Hepatocyte (in vitro differentiated cells): ENCODE results near the gene GGCT. TPM values are rescaled to one million over a fixed set of nuclear protein-coding genes. Genes with fewer than 3 reads are reported as not detected.
A peak's percentile ranks its signal among the peaks of the same experiment; 100 is the strongest.

Experiments used
- DNase-seq: peaks from one replicate; pipeline ENCODE4 v3.0.0-alpha.2; 2016; ENCODE audit warnings: low spot score
- H2AFZ ChIP-seq: fragments of 200-600 bp; sonication (generic); 2 replicates; pipeline ENCODE4 v1.6.0; 2016; ENCODE audit warnings: antibody characterized with exemption, mild to moderate bottlenecking
- H3K27ac ChIP-seq: fragments of 200-600 bp; sonication (generic); 2 replicates; pipeline ENCODE4 v1.5.1; 2016; ENCODE audit warnings: mild to moderate bottlenecking
- H3K27me3 ChIP-seq: fragments of 200-600 bp; sonication (generic); 2 replicates; pipeline ENCODE4 v1.6.1; 2016
- H3K36me3 ChIP-seq: fragments of 200-600 bp; sonication (generic); replicated peaks from 2 replicates; pipeline ENCODE4 v1.5.1; 2016; ENCODE audit warnings: low read depth; ENCODE audit not compliant: insufficient read depth
- H3K4me1 ChIP-seq: fragments of 200-600 bp; sonication (generic); 2 replicates; pipeline ENCODE4 v1.5.1; 2016; ENCODE audit warnings: mild to moderate bottlenecking, moderate library complexity; ENCODE audit not compliant: insufficient read depth
- H3K4me2 ChIP-seq: fragments of 200-600 bp; sonication (generic); 2 replicates; pipeline ENCODE4 v1.6.0; 2016
- H3K4me3 ChIP-seq: fragments of 200-600 bp; sonication (generic); 2 replicates; pipeline ENCODE4 v1.5.1; 2016; ENCODE audit warnings: mild to moderate bottlenecking
- H3K79me2 ChIP-seq: fragments of 200-600 bp; sonication (generic); 2 replicates; pipeline ENCODE4 v1.6.0; 2017; ENCODE audit warnings: mild to moderate bottlenecking
- H3K9me2 ChIP-seq: fragments of 200-600 bp; sonication (generic); replicated peaks from 2 replicates; pipeline ENCODE4 v1.6.0; 2017; ENCODE audit warnings: mild to moderate bottlenecking; ENCODE audit not compliant: insufficient read depth
- H3K9me3 ChIP-seq: fragments of 200-600 bp; sonication (generic); 2 replicates; pipeline ENCODE4 v1.5.1; 2016; ENCODE audit warnings: low read depth, mild to moderate bottlenecking
- H4K20me1 ChIP-seq: fragments of 200-600 bp; sonication (generic); 2 replicates; pipeline ENCODE4 v1.6.0; 2016; ENCODE audit warnings: mild to moderate bottlenecking; ENCODE audit not compliant: insufficient read depth, poor library complexity, severe bottlenecking
- CTCF ChIP-seq: fragments of 200-600 bp; sonication (generic); IDR thresholded peaks from 2 replicates; pipeline ENCODE4 v1.5.1; 2016; ENCODE audit warnings: antibody characterized with exemption, mild to moderate bottlenecking; ENCODE audit not compliant: poor library complexity
- EZH2 ChIP-seq: fragments of 200-600 bp; sonication (generic); IDR thresholded peaks from 2 replicates; pipeline ENCODE4 v1.6.1; 2016; ENCODE audit warnings: antibody characterized with exemption, mild to moderate bottlenecking, borderline replicate concordance
- EZH2phosphoT487 ChIP-seq: fragments of 200-600 bp; sonication (generic); IDR thresholded peaks from one replicate; pipeline ENCODE4 v1.6.1; 2018; ENCODE audit warnings: antibody characterized with exemption, mild to moderate bottlenecking, low read depth, moderate library complexity; ENCODE audit not compliant: unreplicated experiment, severe bottlenecking
- WGBS: methylation state at CpG from one replicate; pipeline ENCODE4 v1.1.6; 2016; ENCODE audit warnings: low lambda C conversion rate; ENCODE audit errors: missing lambda C conversion rate; 5-methylcytosine and 5-hydroxymethylcytosine counted together
- polyA plus RNA-seq: library from polyadenylated mRNA; unstranded; fragments of >200 nt; fragmentation: Nextera tagmentation; extraction: Ambion mirVana; gene quantifications from 2 replicates; pipeline ENCODE4 v1.2.1, GENCODE V29; 2016
- total RNA-seq: library from RNA; depleted of rRNA; stranded (reverse); fragments of >200 nt; gene quantifications from 2 replicates; pipeline ENCODE4 v1.2.3, GENCODE V29; 2014

Gene GGCT
- total and polyA plus RNA-seq, 2 experiments from 2014 or later, result 43.4 to 55.7 TPM

- Histone ChIP-seq H3K79me2 (no peaks in the 10 kb centered on the region), H3K4me2 (no peak overlapping the region), H2AFZ (no peak overlapping the region), H3K27me3 (no peaks in the 10 kb centered on the region), H3K4me1 (peaks cover 20% of the 10 kb centered on the region), H3K4me3 (no peak overlapping the region), H3K27ac (no peak overlapping the region), H3K9me3 (no peaks in the 10 kb centered on the region), H3K36me3 (no peaks in the 10 kb centered on the region), H4K20me1 (no peaks in the 10 kb centered on the region), H3K9me2 (no peaks in the 10 kb centered on the region)
- TF ChIP-seq CTCF, result no peak
- TF ChIP-seq EZH2, result no peak
- no peak for TF ChIP-seq EZH2phosphoT487
- WGBS, result 98% methylated on average over 4 of the region's 4 CpGs
- DNase-seq, result no peak
These were observed 21.5 kb upstream of the GGCT start for GRCh38 chr7:30526163-30526562.

DNA sequence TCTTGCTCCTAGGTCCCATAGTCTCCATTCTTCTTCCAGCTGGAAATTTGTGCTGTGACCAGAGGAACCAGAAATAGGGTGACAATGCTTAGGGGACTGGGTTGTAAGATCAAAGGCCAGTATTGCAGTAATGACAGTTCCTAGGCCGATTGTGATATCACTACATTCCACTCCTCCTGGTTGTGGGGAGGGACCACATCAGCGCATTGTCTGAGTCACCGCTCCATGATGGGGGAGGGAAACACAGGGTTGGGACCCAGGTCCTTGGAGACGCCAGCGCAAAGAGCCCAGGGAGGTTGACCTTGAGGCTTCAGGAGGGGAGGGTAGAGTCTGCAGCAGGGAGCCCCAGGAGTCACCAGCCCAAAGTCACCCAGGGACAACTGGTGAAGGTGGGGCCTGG, 20.8 kb upstream of the GGCT start:
- no peak overlapping the region for H3K4me2 ChIP-seq
- H3K36me3 ChIP-seq, result no peaks in the 10 kb centered on the region
- peak; percentile 41 for DNase-seq
- H3K4me1 ChIP-seq, result peaks cover 28% of the 10 kb centered on the region
- H3K4me3 ChIP-seq, result no peak overlapping the region
- no peaks in the 10 kb centered on the region for H3K9me2 ChIP-seq
- no peak overlapping the region for H2AFZ ChIP-seq
- peak overlapping the region; percentile 55 for H3K27ac ChIP-seq
- TF ChIP-seq EZH2phosphoT487 (no peak), CTCF (no peak), EZH2 (no peak)
- 84% methylated on average over 5 of the region's 5 CpGs for WGBS
- no peaks in the 10 kb centered on the region for H3K27me3 ChIP-seq
- no peaks in the 10 kb centered on the region for H3K9me3 ChIP-seq
- no peaks in the 10 kb centered on the region for H3K79me2 ChIP-seq
- H4K20me1 ChIP-seq, result no peaks in the 10 kb centered on the region

DNA sequence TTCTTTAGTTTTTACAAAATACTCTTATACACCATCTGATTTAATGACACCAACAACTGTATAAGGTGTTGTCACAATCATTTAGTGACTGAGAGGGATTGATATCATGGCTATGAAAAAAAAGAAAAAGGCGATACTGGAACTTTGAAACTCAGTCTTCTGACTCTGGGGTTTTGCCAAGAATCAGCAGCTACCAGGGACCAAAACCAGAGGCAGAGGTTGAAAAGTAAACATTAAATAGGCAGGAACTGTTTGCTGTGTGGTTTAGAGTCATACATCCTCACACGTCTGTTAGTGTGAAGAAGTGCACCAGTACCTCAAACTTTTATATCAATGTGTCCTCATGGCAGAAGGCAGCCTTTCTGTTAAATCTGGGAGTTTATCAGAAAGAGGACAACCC, 19.9 kb upstream of the GGCT start:
- TF ChIP-seq EZH2phosphoT487 (no peak), EZH2 (no peak), CTCF (no peak)

DNA sequence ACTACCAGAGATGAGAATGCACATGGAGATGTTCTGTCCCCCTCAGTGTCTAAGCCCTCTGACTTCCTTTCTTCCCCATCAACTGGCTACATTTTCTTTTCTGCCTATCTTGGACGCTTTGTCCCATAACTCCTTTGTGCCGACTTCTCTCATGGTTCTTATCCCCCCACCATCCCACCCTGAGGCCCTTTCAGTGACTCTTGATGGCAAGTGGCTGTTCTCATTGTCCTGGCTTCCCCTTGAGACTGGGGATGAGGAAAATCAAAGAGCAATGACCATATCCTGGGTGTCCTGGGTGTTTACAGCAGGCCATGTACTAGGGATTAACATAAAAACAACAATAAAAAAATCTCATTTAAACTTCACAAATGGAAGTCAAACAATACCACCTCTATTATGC, 18.8 kb upstream of the GGCT start:
- TF ChIP-seq CTCF (no peak), EZH2phosphoT487 (no peak), EZH2 (no peak)
- no peaks in the 10 kb centered on the region for H3K79me2 ChIP-seq
- peaks cover 45% of the 10 kb centered on the region for H3K4me1 ChIP-seq
- no peaks in the 10 kb centered on the region for H3K27me3 ChIP-seq
- 95% methylated on average over 2 of the region's 2 CpGs for WGBS
- no peaks in the 10 kb centered on the region for H3K36me3 ChIP-seq
- no peaks in the 10 kb centered on the region for H3K9me2 ChIP-seq
- DNase-seq, result no peak
- H3K4me3 ChIP-seq, result no peak overlapping the region
- H3K9me3 ChIP-seq, result no peaks in the 10 kb centered on the region
- no peak overlapping the region for H3K4me2 ChIP-seq
- H4K20me1 ChIP-seq, result no peaks in the 10 kb centered on the region
- H2AFZ ChIP-seq, result no peak overlapping the region
- H3K27ac ChIP-seq, result peak overlapping the region; percentile 71

More for the DNA sequence above, 19.9 kb upstream of the GGCT start:
- no peak overlapping the region for H3K4me3 ChIP-seq
- no peak overlapping the region for H2AFZ ChIP-seq
- DNase-seq, result no peak
- H3K9me2 ChIP-seq, result no peaks in the 10 kb centered on the region
- H3K9me3 ChIP-seq, result no peaks in the 10 kb centered on the region
- H3K4me1 ChIP-seq, result peaks cover 35% of the 10 kb centered on the region
- 62% methylated on average over 2 of the region's 2 CpGs for WGBS
- H4K20me1 ChIP-seq, result no peaks in the 10 kb centered on the region
- H3K27me3 ChIP-seq, result no peaks in the 10 kb centered on the region
- no peaks in the 10 kb centered on the region for H3K36me3 ChIP-seq
- H3K27ac ChIP-seq, result peak overlapping the region; percentile 55
- no peak overlapping the region for H3K4me2 ChIP-seq
- H3K79me2 ChIP-seq, result no peaks in the 10 kb centered on the region
